Retina (tissue), 1 donor: ENCODE results near the gene DST.

Experiments
- DNase-seq: peaks from one replicate; pipeline ENCODE4 v3.0.0-alpha.2; 2016

DST gene

GRCh38 chr6:56479381-56479780 is 163.3 kb downstream of the DST start:
- no peak for DNase-seq

- no peak for DNase-seq
Measured at GRCh38 chr6:56478202-56478601, 164.5 kb downstream of the DST start.

GRCh38 chr6:56477241-56477640 is 165.4 kb downstream of the DST start:
- DNase-seq: no peak

- DNase-seq: no peak
Measured at GRCh38 chr6:56475736-56476457, 166.8 kb downstream of the DST start.

- DNase-seq: no peak
Measured at GRCh38 chr6:56474532-56474931, 168.2 kb downstream of the DST start.

- no peak for DNase-seq
Measured at GRCh38 chr6:56463443-56463842, 179.2 kb downstream of the DST start.

- no peak for DNase-seq
Measured at GRCh38 chr6:56459030-56459805, 183.5 kb downstream of the DST start.

- no peak for DNase-seq
Measured at GRCh38 chr6:56458324-56458884, 184.3 kb downstream of the DST start.

GRCh38 chr6:56456785-56457184 is 185.9 kb downstream of the DST start:
- DNase-seq: no peak

GRCh38 chr6:56450882-56451739 is 191.6 kb downstream of the DST start:
- no peak for DNase-seq

- no peak for DNase-seq
Measured at GRCh38 chr6:56450376-56450775, 192.3 kb downstream of the DST start.

- DNase-seq: no peak
Measured at GRCh38 chr6:56448046-56448445, 194.6 kb downstream of the DST start.

GRCh38 chr6:56445818-56446217 is 196.9 kb downstream of the DST start:
- DNase-seq: no peak

GRCh38 chr6:56444855-56445254 is 197.8 kb downstream of the DST start:
- DNase-seq: no peak

- no peak for DNase-seq
Measured at GRCh38 chr6:56440551-56440981, 202.1 kb downstream of the DST start.

GRCh38 chr6:56437171-56437900 is 205.4 kb downstream of the DST start:
- DNase-seq: no peak

GRCh38 chr6:56435754-56436153 is 206.9 kb downstream of the DST start:
- DNase-seq: no peak

GRCh38 chr6:56435326-56435725 is 207.4 kb downstream of the DST start:
- DNase-seq: no peak

- no peak for DNase-seq
Measured at GRCh38 chr6:56434606-56435005, 208.1 kb downstream of the DST start.

- DNase-seq: no peak
Measured at GRCh38 chr6:56433119-56433518, 209.6 kb downstream of the DST start.

- no peak for DNase-seq
Measured at GRCh38 chr6:56432194-56432593, 210.5 kb downstream of the DST start.
